ENCODE data around the gene SAMD5. TPM values are rescaled to one million over a fixed set of nuclear protein-coding genes. Genes with fewer than 3 reads are reported as not detected.

SAMD5 gene
- total and polyA plus RNA-seq, 9 of the 15 experiments (the other 6 are each of a cell fraction or from before 2014, with no cell fraction given), result 0.15 to 0.91 (median 0.55) TPM

- peak; percentile 23; the same call in 1 of the 2 replicates for TF ChIP-seq C11orf30 (IDR thresholded peaks at IDR 0.05; ENCODE audit: low read depth)
- TF ChIP-seq PHB (CRISPR knock-in tag; IDR thresholded peaks at IDR 0.05), result no peak
- TF ChIP-seq NFE2 (IDR thresholded peaks at IDR 0.05; ENCODE audit: low read depth), result peak; percentile 57
- TF ChIP-seq ATF4 (CRISPR knock-in tag; IDR thresholded peaks at IDR 0.05), result peak; percentile 67
- no peak for TF ChIP-seq PATZ1 (CRISPR knock-in tag; IDR thresholded peaks at IDR 0.05; ENCODE audit: borderline replicate concordance)
- TF ChIP-seq MEF2D (tag; conservative IDR thresholded peaks at IDR 0.05; ENCODE audit: low read depth), result no peak
- no peak for TF ChIP-seq CBX1 (IDR thresholded peaks at IDR 0.05; ENCODE audit: low read depth)
- TF ChIP-seq TCF3 (CRISPR knock-in tag; IDR thresholded peaks at IDR 0.05), result no peak
- TF ChIP-seq MAFG (tag; conservative IDR thresholded peaks at IDR 0.05), result 0 out of 2 replicates have a peak, but pooled peaks have one; percentile 23
- TF ChIP-seq ZBTB17 (CRISPR knock-in tag; IDR thresholded peaks at IDR 0.05), result no peak
- peak; percentile 70 for TF ChIP-seq ATF3 (IDR thresholded peaks at IDR 0.05)
- no peak for TF ChIP-seq ATF3 (CRISPR knock-in tag; conservative IDR thresholded peaks at IDR 0.05)
- no peak for TF ChIP-seq CEBPG (CRISPR knock-in tag; IDR thresholded peaks at IDR 0.05)
- peak; percentile 70 to 74 for TF ChIP-seq CEBPG (tag; conservative IDR thresholded peaks at IDR 0.05 in 1 of 2, IDR thresholded peaks at IDR 0.05 in 1 of 2)
- no peak for TF ChIP-seq BACH1 (tag; IDR thresholded peaks at IDR 0.05)
These were observed 44.8 kb upstream of the SAMD5 start (continued) for GRCh38 chr6:147463651-147464050.

All from K562 (cell line).